ENCODE measurements around the gene CAPZA2. TPM values are rescaled to one million over a fixed set of nuclear protein-coding genes. Genes with fewer than 3 reads are reported as not detected.
A peak's percentile ranks its signal among the peaks of the same experiment; 100 is the strongest.

Gene CAPZA2
- total RNA-seq, 6 donors from 2014 or later = 45.1 to 260 (median 168) TPM

DNA sequence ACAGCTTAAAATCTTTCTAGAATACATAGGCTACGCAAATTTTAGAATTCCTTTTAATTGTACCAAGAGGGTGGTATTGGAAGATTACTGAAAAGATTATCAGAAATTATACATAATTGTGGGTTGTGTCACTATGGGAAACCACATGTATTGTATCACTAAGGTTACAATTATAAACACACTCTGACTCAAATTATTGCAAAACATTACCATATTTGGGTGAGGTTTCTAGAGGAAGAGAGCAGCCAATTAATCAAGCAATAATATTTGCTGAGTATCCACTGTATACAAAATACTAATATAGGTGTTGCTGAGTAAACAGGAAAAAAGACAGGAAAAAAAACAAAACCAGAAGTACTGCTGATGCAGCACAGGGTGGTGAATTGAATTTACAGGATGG lies 3.1 kb upstream of the CAPZA2 start:
- peaks cover 5 to 19% (median 13%) of the 10 kb centered on the region in 4 donors for H3K4me1 ChIP-seq
- H3K27me3 ChIP-seq = no peaks in the 10 kb centered on the region
- 79 to 83% methylated on average over 1 of the region's 1 CpG for WGBS, 2 donors
- no peaks in the 10 kb centered on the region for H3K9me3 ChIP-seq
- no peak overlapping the region for H3K4me3 ChIP-seq
- H3K36me3 ChIP-seq = no peaks in the 10 kb centered on the region
- no peak overlapping the region for H3K27ac ChIP-seq
- ATAC-seq (ENCODE audit: low FRiP score in 2 of 2) (no peak), DNase-seq (no peak)
- TF ChIP-seq, protein P1, sequence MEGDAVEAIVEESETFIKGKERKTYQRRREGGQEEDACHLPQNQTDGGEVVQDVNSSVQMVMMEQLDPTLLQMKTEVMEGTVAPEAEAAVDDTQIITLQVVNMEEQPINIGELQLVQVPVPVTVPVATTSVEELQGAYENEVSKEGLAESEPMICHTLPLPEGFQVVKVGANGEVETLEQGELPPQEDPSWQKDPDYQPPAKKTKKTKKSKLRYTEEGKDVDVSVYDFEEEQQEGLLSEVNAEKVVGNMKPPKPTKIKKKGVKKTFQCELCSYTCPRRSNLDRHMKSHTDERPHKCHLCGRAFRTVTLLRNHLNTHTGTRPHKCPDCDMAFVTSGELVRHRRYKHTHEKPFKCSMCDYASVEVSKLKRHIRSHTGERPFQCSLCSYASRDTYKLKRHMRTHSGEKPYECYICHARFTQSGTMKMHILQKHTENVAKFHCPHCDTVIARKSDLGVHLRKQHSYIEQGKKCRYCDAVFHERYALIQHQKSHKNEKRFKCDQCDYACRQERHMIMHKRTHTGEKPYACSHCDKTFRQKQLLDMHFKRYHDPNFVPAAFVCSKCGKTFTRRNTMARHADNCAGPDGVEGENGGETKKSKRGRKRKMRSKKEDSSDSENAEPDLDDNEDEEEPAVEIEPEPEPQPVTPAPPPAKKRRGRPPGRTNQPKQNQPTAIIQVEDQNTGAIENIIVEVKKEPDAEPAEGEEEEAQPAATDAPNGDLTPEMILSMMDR (IDR thresholded peaks at IDR 0.05) = no peak
- TF ChIP-seq POLR2AphosphoS5 (IDR thresholded peaks at IDR 0.05) (no peak), EP300 (IDR thresholded peaks at IDR 0.05) (no peak), POLR2A (IDR thresholded peaks at IDR 0.05) (no peak)

DNA sequence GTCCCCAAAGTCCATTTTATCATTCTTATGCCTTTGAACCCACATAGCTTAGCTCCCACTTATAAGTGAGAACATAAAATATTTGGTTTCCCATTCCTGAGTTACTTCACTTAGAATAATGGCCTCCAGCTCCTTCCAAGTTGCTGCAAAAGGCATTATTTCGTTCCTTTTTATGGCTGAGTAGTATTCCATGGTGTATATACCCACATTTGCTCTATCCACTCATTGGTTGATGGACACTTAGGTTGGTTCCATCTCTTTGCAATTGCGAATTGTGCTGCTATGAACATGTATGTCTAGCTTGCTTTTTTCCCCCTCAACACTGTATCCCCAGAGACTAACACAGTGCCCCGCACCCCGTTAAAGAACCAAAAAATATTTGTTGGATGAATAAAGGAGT lies 670 bp upstream of the CAPZA2 start:
- Histone ChIP-seq H3K4me1 (peaks cover 17 to 38% (median 23%) of the 10 kb centered on the region in 4 donors), H3K36me3 (no peaks in the 10 kb centered on the region), H3K4me3 (peak overlapping the region in 1 of 4 donors; percentile 80), H3K9me3 (no peaks in the 10 kb centered on the region), H3K27me3 (no peaks in the 10 kb centered on the region), H3K27ac (peak overlapping the region in 1 of 4 donors; percentile 100)
- DNase-seq = no peak
- TF ChIP-seq POLR2A (IDR thresholded peaks at IDR 0.05) (no peak), EP300 (IDR thresholded peaks at IDR 0.05) (no peak), POLR2AphosphoS5 (IDR thresholded peaks at IDR 0.05) (no peak)
- TF ChIP-seq, protein P1 (IDR thresholded peaks at IDR 0.05) = no peak
- ATAC-seq (ENCODE audit: low FRiP score in 2 of 2) = no peak
- 81 to 89% methylated on average over 4 of the region's 4 CpGs for WGBS, 2 donors

DNA sequence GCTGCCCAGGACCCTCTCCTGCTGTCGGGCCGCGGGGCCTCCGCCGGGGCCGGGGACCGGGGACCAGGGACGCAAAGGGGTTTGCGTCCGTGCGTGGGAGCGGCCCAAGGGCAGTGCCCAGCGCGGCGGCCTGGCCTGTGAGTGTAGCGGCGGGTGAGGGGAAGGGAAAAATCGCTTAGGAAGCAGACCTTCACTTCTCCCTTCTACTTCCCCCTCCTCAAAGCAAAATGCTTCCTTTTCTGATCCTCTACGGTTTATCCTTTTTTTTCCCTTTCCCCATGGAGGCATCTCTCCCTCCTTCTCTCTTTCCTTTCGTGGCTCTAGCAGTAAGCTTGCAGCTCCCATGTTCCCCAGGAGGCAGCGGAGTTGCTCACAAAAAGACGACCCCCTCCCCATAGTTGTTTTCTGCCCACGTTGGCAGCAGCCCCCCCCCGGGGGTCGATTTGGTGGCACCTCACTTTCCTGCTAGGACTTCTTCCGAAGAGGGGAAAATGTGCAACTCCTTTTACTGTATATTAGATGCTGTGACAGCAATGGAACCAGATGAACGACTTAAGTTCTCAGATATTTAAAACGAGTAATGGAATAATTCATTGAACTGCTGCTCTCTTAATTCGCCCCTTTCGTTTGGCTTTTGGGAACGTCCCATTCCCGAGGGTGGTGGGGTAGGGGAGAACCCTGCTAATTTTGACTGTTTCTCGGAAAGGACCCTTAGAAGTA lies 724 bp downstream of the CAPZA2 start:
- ATAC-seq (ENCODE audit: low FRiP score in 2 of 2) (peak; percentile 60 to 72), DNase-seq (peak in 1 of 2 donors; percentile 19)
- H3K4me1 ChIP-seq = peaks cover 27 to 52% (median 36%) of the 10 kb centered on the region in 4 donors
- H3K36me3 ChIP-seq = no peaks in the 10 kb centered on the region
- no peaks in the 10 kb centered on the region for H3K27me3 ChIP-seq
- 0 to 1% methylated on average over 24 to 29 of the region's 33 CpGs for whole genome bisulfite sequencing, 2 donors
- peak overlapping the region; percentile 96 to 100 (median 98) for H3K27ac ChIP-seq
- peak overlapping the region; percentile 72 to 91 (median 84) for H3K4me3 ChIP-seq
- no peaks in the 10 kb centered on the region for H3K9me3 ChIP-seq
- TF ChIP-seq POLR2A (IDR thresholded peaks at IDR 0.05) = no peak
- TF ChIP-seq POLR2AphosphoS5 (IDR thresholded peaks at IDR 0.05) = no peak
- TF ChIP-seq EP300 (IDR thresholded peaks at IDR 0.05) = no peak
- TF ChIP-seq, protein P1 (IDR thresholded peaks at IDR 0.05) = no peak

DNA sequence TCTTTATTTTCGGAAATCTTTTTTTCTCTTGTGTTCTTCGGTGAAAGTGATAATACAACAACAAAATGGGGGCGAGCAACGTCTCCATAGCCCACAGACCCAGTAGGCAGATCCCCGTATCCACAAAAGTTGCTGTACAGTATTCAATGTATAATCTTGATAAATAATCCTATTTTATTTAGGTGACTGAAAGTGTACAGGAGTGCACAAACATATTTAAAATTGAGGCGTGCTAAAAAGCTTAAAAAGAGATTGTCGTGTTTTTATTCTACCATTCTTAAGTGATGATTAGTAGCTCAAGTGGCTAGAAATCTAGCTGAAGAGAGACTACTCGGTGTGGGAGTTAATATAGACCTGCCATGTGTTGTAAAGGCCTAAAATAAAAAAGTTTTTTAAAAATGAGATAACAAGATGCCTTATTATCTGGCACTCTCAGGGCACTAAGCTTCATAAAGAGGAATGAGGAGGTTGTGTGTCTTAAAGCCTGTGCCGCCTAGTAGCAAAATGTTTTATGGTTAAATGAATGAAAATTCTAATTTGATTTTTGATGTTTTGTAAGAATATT lies 1.6 kb downstream of the CAPZA2 start:
- Histone ChIP-seq H3K27me3 (no peaks in the 10 kb centered on the region), H3K36me3 (no peaks in the 10 kb centered on the region), H3K9me3 (no peaks in the 10 kb centered on the region), H3K27ac (peak overlapping the region; percentile 96 to 100 (median 98)), H3K4me1 (peaks cover 30 to 59% (median 36%) of the 10 kb centered on the region in 4 donors), H3K4me3 (peak overlapping the region; percentile 72 to 91 (median 84))
- no peak for ATAC-seq (ENCODE audit: low FRiP score in 2 of 2)
- TF ChIP-seq, protein P1 (IDR thresholded peaks at IDR 0.05) = no peak
- no peak for TF ChIP-seq POLR2A (IDR thresholded peaks at IDR 0.05)
- TF ChIP-seq POLR2AphosphoS5 (IDR thresholded peaks at IDR 0.05) = no peak
- TF ChIP-seq EP300 (IDR thresholded peaks at IDR 0.05) = no peak
- DNase-seq = no peak
- whole genome bisulfite sequencing, 2 donors = 14 to 19% methylated on average over 9 of the region's 9 CpGs

Data from upper lobe of left lung (tissue), 6 donors.